Measurements from ENCODE around the gene SUCLG2. TPM values are rescaled to one million over a fixed set of nuclear protein-coding genes. Genes with fewer than 3 reads are reported as not detected.

SUCLG2 gene
- total RNA-seq, 2 donors from 2014 or later: 43.8 to 48.1 TPM

- H3K36me3 Mint-ChIP-seq (ENCODE audit: low read depth): peaks cover 7% of the 10 kb centered on the region
Observed at GRCh38 chr3:67644827-67645226, 9.6 kb downstream of the SUCLG2 start.

GRCh38 chr3:67642734-67643133, 11.7 kb downstream of the SUCLG2 start:
- Mint-ChIP-seq H3K4me1 (peaks cover 36% of the 10 kb centered on the region), H3K27me3 (no peaks in the 10 kb centered on the region), H3K36me3 (ENCODE audit: low read depth) (peaks cover 7% of the 10 kb centered on the region), H3K27ac (no peak overlapping the region), H3K4me3 (no peak overlapping the region)
- no peaks in the 10 kb centered on the region for H3K9me3 ChIP-seq (ENCODE audit: control insufficient read depth, low read length, poor library complexity, severe bottlenecking)
- no peak for DNase-seq
- no peak for ATAC-seq

More at GRCh38 chr3:67644827-67645226, 9.6 kb downstream of the SUCLG2 start:
- no peak overlapping the region for H3K27ac Mint-ChIP-seq
- no peaks in the 10 kb centered on the region for H3K27me3 Mint-ChIP-seq
- H3K4me1 Mint-ChIP-seq: peaks cover 39% of the 10 kb centered on the region
- ATAC-seq (no peak), DNase-seq (no peak)
- H3K9me3 ChIP-seq (ENCODE audit: control insufficient read depth, low read length, poor library complexity, severe bottlenecking): no peaks in the 10 kb centered on the region
- no peak overlapping the region for H3K4me3 Mint-ChIP-seq

- Mint-ChIP-seq H3K4me1 (peaks cover 36% of the 10 kb centered on the region), H3K27me3 (no peaks in the 10 kb centered on the region), H3K36me3 (ENCODE audit: low read depth) (peaks cover 7% of the 10 kb centered on the region), H3K27ac (no peak overlapping the region), H3K4me3 (no peak overlapping the region)
- DNase-seq (no peak), ATAC-seq (no peak)
- no peaks in the 10 kb centered on the region for H3K9me3 ChIP-seq (ENCODE audit: control insufficient read depth, low read length, poor library complexity, severe bottlenecking)
Observed at GRCh38 chr3:67642190-67642589, 12.2 kb downstream of the SUCLG2 start.

GRCh38 chr3:67641451-67641850, 13.0 kb downstream of the SUCLG2 start:
- no peak overlapping the region for H3K27ac Mint-ChIP-seq
- no peak overlapping the region for H3K4me3 Mint-ChIP-seq
- H3K9me3 ChIP-seq (ENCODE audit: control insufficient read depth, low read length, poor library complexity, severe bottlenecking): no peaks in the 10 kb centered on the region
- H3K36me3 Mint-ChIP-seq (ENCODE audit: low read depth): peaks cover 3% of the 10 kb centered on the region
- no peak for DNase-seq
- H3K4me1 Mint-ChIP-seq: peaks cover 34% of the 10 kb centered on the region
- ATAC-seq: no peak
- no peaks in the 10 kb centered on the region for H3K27me3 Mint-ChIP-seq

GRCh38 chr3:67640023-67640660, 14.3 kb downstream of the SUCLG2 start:
- no peak overlapping the region for H3K4me3 Mint-ChIP-seq
- H3K9me3 ChIP-seq (ENCODE audit: control insufficient read depth, low read length, poor library complexity, severe bottlenecking): no peaks in the 10 kb centered on the region
- H3K4me1 Mint-ChIP-seq: peaks cover 35% of the 10 kb centered on the region
- peaks cover 7% of the 10 kb centered on the region for H3K36me3 Mint-ChIP-seq (ENCODE audit: low read depth)
- ATAC-seq (no peak), DNase-seq (no peak)
- no peaks in the 10 kb centered on the region for H3K27me3 Mint-ChIP-seq
- no peak overlapping the region for H3K27ac Mint-ChIP-seq

GRCh38 chr3:67637255-67637900, 17.0 kb downstream of the SUCLG2 start:
- no peaks in the 10 kb centered on the region for H3K9me3 ChIP-seq (ENCODE audit: control insufficient read depth, low read length, poor library complexity, severe bottlenecking)
- DNase-seq (no peak), ATAC-seq (no peak)
- Mint-ChIP-seq H3K36me3 (ENCODE audit: low read depth) (peaks cover 5% of the 10 kb centered on the region), H3K27me3 (no peaks in the 10 kb centered on the region), H3K4me3 (no peak overlapping the region), H3K27ac (no peak overlapping the region), H3K4me1 (peaks cover 27% of the 10 kb centered on the region)

GRCh38 chr3:67635806-67636205, 18.6 kb downstream of the SUCLG2 start:
- DNase-seq: no peak
- peaks cover 5% of the 10 kb centered on the region for H3K36me3 Mint-ChIP-seq (ENCODE audit: low read depth)
- no peaks in the 10 kb centered on the region for H3K27me3 Mint-ChIP-seq
- H3K9me3 ChIP-seq (ENCODE audit: control insufficient read depth, low read length, poor library complexity, severe bottlenecking): no peaks in the 10 kb centered on the region
- H3K4me3 Mint-ChIP-seq: no peak overlapping the region
- no peak for ATAC-seq
- peak overlapping the region; percentile 62 for H3K27ac Mint-ChIP-seq
- H3K4me1 Mint-ChIP-seq: peaks cover 25% of the 10 kb centered on the region

GRCh38 chr3:67635257-67635656, 19.2 kb downstream of the SUCLG2 start:
- peak overlapping the region; percentile 62 for H3K27ac Mint-ChIP-seq
- H3K9me3 ChIP-seq (ENCODE audit: control insufficient read depth, low read length, poor library complexity, severe bottlenecking): no peaks in the 10 kb centered on the region
- H3K4me1 Mint-ChIP-seq: peaks cover 26% of the 10 kb centered on the region
- ATAC-seq (no peak), DNase-seq (no peak)
- H3K4me3 Mint-ChIP-seq: no peak overlapping the region
- peaks cover 5% of the 10 kb centered on the region for H3K36me3 Mint-ChIP-seq (ENCODE audit: low read depth)
- no peaks in the 10 kb centered on the region for H3K27me3 Mint-ChIP-seq

- H3K27ac Mint-ChIP-seq: no peak overlapping the region
- DNase-seq: no peak
- no peak for ATAC-seq
- H3K27me3 Mint-ChIP-seq: no peaks in the 10 kb centered on the region
- H3K9me3 ChIP-seq (ENCODE audit: control insufficient read depth, low read length, poor library complexity, severe bottlenecking): no peaks in the 10 kb centered on the region
- H3K4me1 Mint-ChIP-seq: peaks cover 31% of the 10 kb centered on the region
- H3K4me3 Mint-ChIP-seq: no peak overlapping the region
- H3K36me3 Mint-ChIP-seq (ENCODE audit: low read depth): peaks cover 3% of the 10 kb centered on the region
Observed at GRCh38 chr3:67630666-67631362, 23.6 kb downstream of the SUCLG2 start.

GRCh38 chr3:67624687-67625086, 29.7 kb downstream of the SUCLG2 start:
- no peak for ATAC-seq
- peaks cover 3% of the 10 kb centered on the region for H3K36me3 Mint-ChIP-seq (ENCODE audit: low read depth)
- H3K9me3 ChIP-seq (ENCODE audit: control insufficient read depth, low read length, poor library complexity, severe bottlenecking): no peaks in the 10 kb centered on the region
- DNase-seq: no peak
- peaks cover 34% of the 10 kb centered on the region for H3K4me1 Mint-ChIP-seq
- H3K27ac Mint-ChIP-seq: no peak overlapping the region
- no peak overlapping the region for H3K4me3 Mint-ChIP-seq
- H3K27me3 Mint-ChIP-seq: no peaks in the 10 kb centered on the region

- DNase-seq: no peak
- Mint-ChIP-seq H3K27ac (no peak overlapping the region), H3K4me3 (no peak overlapping the region), H3K4me1 (peaks cover 30% of the 10 kb centered on the region), H3K27me3 (no peaks in the 10 kb centered on the region), H3K36me3 (ENCODE audit: low read depth) (peaks cover 3% of the 10 kb centered on the region)
- no peak for ATAC-seq
- H3K9me3 ChIP-seq (ENCODE audit: control insufficient read depth, low read length, poor library complexity, severe bottlenecking): no peaks in the 10 kb centered on the region
Observed at GRCh38 chr3:67624078-67624477, 30.3 kb downstream of the SUCLG2 start.

GRCh38 chr3:67622652-67623051, 31.8 kb downstream of the SUCLG2 start:
- H3K27me3 Mint-ChIP-seq: no peaks in the 10 kb centered on the region
- H3K4me1 Mint-ChIP-seq: peaks cover 26% of the 10 kb centered on the region
- no peaks in the 10 kb centered on the region for H3K9me3 ChIP-seq (ENCODE audit: control insufficient read depth, low read length, poor library complexity, severe bottlenecking)
- no peak overlapping the region for H3K4me3 Mint-ChIP-seq
- DNase-seq (no peak), ATAC-seq (no peak)
- H3K36me3 Mint-ChIP-seq (ENCODE audit: low read depth): peaks cover 3% of the 10 kb centered on the region
- no peak overlapping the region for H3K27ac Mint-ChIP-seq

- no peaks in the 10 kb centered on the region for H3K9me3 ChIP-seq (ENCODE audit: control insufficient read depth, low read length, poor library complexity, severe bottlenecking)
- Mint-ChIP-seq H3K4me3 (no peak overlapping the region), H3K27me3 (no peaks in the 10 kb centered on the region), H3K4me1 (peaks cover 21% of the 10 kb centered on the region), H3K27ac (peak overlapping the region; percentile 69), H3K36me3 (ENCODE audit: low read depth) (peaks cover 6% of the 10 kb centered on the region)
- DNase-seq (no peak), ATAC-seq (no peak)
Observed at GRCh38 chr3:67620869-67621268, 33.5 kb downstream of the SUCLG2 start.
